Measurements from ENCODE around the gene NEO1. TPM values are rescaled to one million over a fixed set of nuclear protein-coding genes. Genes with fewer than 3 reads are reported as not detected.

The NEO1 gene
- total RNA-seq, 4 donors from 2014 or later = 74.0 to 117 (median 107) TPM

GRCh38 chr15:73127302-73127936 lies 75.2 kb downstream of the NEO1 start:
- no peak overlapping the region for H3K4me3 ChIP-seq
- peaks cover 22% of the 10 kb centered on the region for H3K36me3 ChIP-seq
- no peak for DNase-seq (ENCODE audit: low spot score in 2 of 2)
- H3K9me3 ChIP-seq = no peaks in the 10 kb centered on the region
- no peaks in the 10 kb centered on the region for H3K4me1 ChIP-seq
- H3K27ac ChIP-seq = no peak overlapping the region
- TF ChIP-seq POLR2A (IDR thresholded peaks at IDR 0.05) (no peak), CTCF (IDR thresholded peaks at IDR 0.05) (peak in 1 of 2 donors; percentile 57)
- no peaks in the 10 kb centered on the region for H3K27me3 ChIP-seq
- 79% methylated on average over 2 of the region's 2 CpGs for WGBS

GRCh38 chr15:73130830-73131229 lies 78.6 kb downstream of the NEO1 start:
- no peaks in the 10 kb centered on the region for H3K27me3 ChIP-seq
- WGBS = no CpG with 5 or more reads among the region's 1 CpG
- H3K4me3 ChIP-seq = no peak overlapping the region
- TF ChIP-seq CTCF (IDR thresholded peaks at IDR 0.05) = no peak
- no peak for TF ChIP-seq POLR2AphosphoS5 (IDR thresholded peaks at IDR 0.05)
- no peak for TF ChIP-seq EP300 (IDR thresholded peaks at IDR 0.05)
- TF ChIP-seq POLR2A (IDR thresholded peaks at IDR 0.05) = no peak
- H3K36me3 ChIP-seq = peaks cover 20% of the 10 kb centered on the region
- H3K4me1 ChIP-seq = no peaks in the 10 kb centered on the region
- H3K27ac ChIP-seq = no peak overlapping the region
- no peaks in the 10 kb centered on the region for H3K9me3 ChIP-seq
- no peak for DNase-seq (ENCODE audit: low spot score in 2 of 2)

GRCh38 chr15:73134196-73134595 lies 81.9 kb downstream of the NEO1 start:
- no peaks in the 10 kb centered on the region for H3K4me1 ChIP-seq
- DNase-seq (ENCODE audit: low spot score in 2 of 2) = no peak
- H3K27ac ChIP-seq = no peak overlapping the region
- peaks cover 32% of the 10 kb centered on the region for H3K36me3 ChIP-seq
- H3K27me3 ChIP-seq = no peaks in the 10 kb centered on the region
- no peaks in the 10 kb centered on the region for H3K9me3 ChIP-seq
- no peak for TF ChIP-seq CTCF (IDR thresholded peaks at IDR 0.05)
- H3K4me3 ChIP-seq = no peak overlapping the region
- WGBS = 92% methylated on average over 1 of the region's 1 CpG

GRCh38 chr15:73139041-73139743 lies 86.9 kb downstream of the NEO1 start:
- Histone ChIP-seq H3K27ac (no peak overlapping the region), H3K9me3 (no peaks in the 10 kb centered on the region), H3K4me3 (no peak overlapping the region), H3K36me3 (peaks cover 19% of the 10 kb centered on the region), H3K4me1 (peaks cover 2% of the 10 kb centered on the region), H3K27me3 (no peaks in the 10 kb centered on the region)
- TF ChIP-seq EP300 (IDR thresholded peaks at IDR 0.05) = no peak
- TF ChIP-seq CTCF (IDR thresholded peaks at IDR 0.05) = no peak
- TF ChIP-seq POLR2A (IDR thresholded peaks at IDR 0.05) = no peak
- no peak for TF ChIP-seq POLR2AphosphoS5 (IDR thresholded peaks at IDR 0.05)
- WGBS = 51% methylated on average over 5 of the region's 5 CpGs
- no peak for DNase-seq (ENCODE audit: low spot score in 2 of 2)

GRCh38 chr15:73139744-73140553 lies 87.7 kb downstream of the NEO1 start:
- Histone ChIP-seq H3K4me1 (peaks cover 2% of the 10 kb centered on the region), H3K36me3 (peaks cover 19% of the 10 kb centered on the region), H3K4me3 (no peak overlapping the region), H3K27ac (no peak overlapping the region), H3K27me3 (no peaks in the 10 kb centered on the region), H3K9me3 (no peaks in the 10 kb centered on the region)
- WGBS = 78% methylated on average over 5 of the region's 5 CpGs
- no peak for DNase-seq (ENCODE audit: low spot score in 2 of 2)
- no peak for TF ChIP-seq CTCF (IDR thresholded peaks at IDR 0.05)
- no peak for TF ChIP-seq POLR2A (IDR thresholded peaks at IDR 0.05)
- no peak for TF ChIP-seq POLR2AphosphoS5 (IDR thresholded peaks at IDR 0.05)
- TF ChIP-seq EP300 (IDR thresholded peaks at IDR 0.05) = no peak
